Mucosa of descending colon (tissue), 3 donors: ENCODE data around the gene ELAVL1. TPM values are rescaled to one million over a fixed set of nuclear protein-coding genes. Genes with fewer than 3 reads are reported as not detected.
A peak's percentile ranks its signal among the peaks of the same experiment; 100 is the strongest.

Source experiments
- ATAC-seq: fragments of 200-7000 bp; cut with Tn5 transposase; one replicate; pipeline ENCODE4 v1.9.1; 2020; ENCODE audit warnings: mild to moderate bottlenecking, moderate library complexity
- DNase-seq, 3 donors: peaks; one replicate each; pipeline ENCODE4 v3.0.0-alpha.2; 2020
- H3K36me3 ChIP-seq: fragments of 200-600 bp; one replicate; pipeline ENCODE4 v1.8.0; 2021; ENCODE audit warnings: low read depth, mild to moderate bottlenecking
- H3K4me1 ChIP-seq: fragments of 200-600 bp; one replicate; pipeline ENCODE4 v1.8.0; 2021; ENCODE audit warnings: low read depth, mild to moderate bottlenecking
- H3K4me3 ChIP-seq: fragments of 200-600 bp; one replicate; pipeline ENCODE4 v1.8.0; 2021; ENCODE audit warnings: mild to moderate bottlenecking
- H3K9me3 ChIP-seq: fragments of 200-600 bp; one replicate; pipeline ENCODE4 v1.8.0; 2021; ENCODE audit warnings: mild to moderate bottlenecking
- CTCF ChIP-seq: fragments of 200-600 bp; IDR thresholded peaks from one replicate; pipeline ENCODE4 v1.8.0; 2022; ENCODE audit warnings: antibody characterized with exemption, mild to moderate bottlenecking
- intact Hi-C, 2 donors: fragments of 100-400 bp; cut with DNase I in 1 of 2; cut with micrococcal nuclease in 1 of 2; formaldehyde crosslinking; loops; one replicate each; pipeline versions ENCODE4 v1.11.0 to v1.11.1; 2022; cut with DNase I, micrococcal nuclease
- total RNA-seq, 3 donors: library from RNA; stranded (reverse); fragmentation: NEBNext Ultra II Directional in 2 of 3; extraction: Animal tissue kit (Norgen Biotek cat#: 25700) in 2 of 3; gene quantifications; one replicate each; pipeline versions ENCODE4 v1.2.1 to v1.2.4, GENCODE V29; 2021 to 2023
- donor health status: DM: no; HTN: no; CAD: no; lungs with moderate emphysema.
- donor health status: DM: no; HTN: no; CAD: no.
- donor health status: DM: no; HTN: yes; CAD: no.

The ELAVL1 gene
- total RNA-seq, 3 donors from 2014 or later: 43.9 to 63.9 (median 58.7) TPM

DNA sequence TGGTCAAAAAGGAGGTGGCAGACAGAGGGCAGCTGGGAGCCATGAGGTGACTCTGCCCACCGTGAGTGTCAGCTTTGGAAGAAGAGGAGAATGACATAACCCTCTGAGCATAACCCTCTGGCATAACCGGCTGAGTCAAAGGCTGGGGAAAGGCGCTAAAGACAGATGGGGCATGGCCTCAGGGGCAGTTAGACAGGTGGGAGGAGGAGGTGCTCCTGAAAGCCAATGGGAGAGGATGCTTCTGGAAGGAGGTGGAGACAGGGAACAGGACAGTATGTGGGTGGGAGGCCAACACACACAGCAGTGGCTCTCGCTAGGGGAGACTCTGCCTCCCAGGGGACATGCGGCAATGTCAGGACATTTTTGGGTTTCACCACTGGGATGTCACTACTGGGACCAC lies 17.1 kb downstream of the ELAVL1 start:
- no peak overlapping the region for H3K4me3 ChIP-seq

DNA sequence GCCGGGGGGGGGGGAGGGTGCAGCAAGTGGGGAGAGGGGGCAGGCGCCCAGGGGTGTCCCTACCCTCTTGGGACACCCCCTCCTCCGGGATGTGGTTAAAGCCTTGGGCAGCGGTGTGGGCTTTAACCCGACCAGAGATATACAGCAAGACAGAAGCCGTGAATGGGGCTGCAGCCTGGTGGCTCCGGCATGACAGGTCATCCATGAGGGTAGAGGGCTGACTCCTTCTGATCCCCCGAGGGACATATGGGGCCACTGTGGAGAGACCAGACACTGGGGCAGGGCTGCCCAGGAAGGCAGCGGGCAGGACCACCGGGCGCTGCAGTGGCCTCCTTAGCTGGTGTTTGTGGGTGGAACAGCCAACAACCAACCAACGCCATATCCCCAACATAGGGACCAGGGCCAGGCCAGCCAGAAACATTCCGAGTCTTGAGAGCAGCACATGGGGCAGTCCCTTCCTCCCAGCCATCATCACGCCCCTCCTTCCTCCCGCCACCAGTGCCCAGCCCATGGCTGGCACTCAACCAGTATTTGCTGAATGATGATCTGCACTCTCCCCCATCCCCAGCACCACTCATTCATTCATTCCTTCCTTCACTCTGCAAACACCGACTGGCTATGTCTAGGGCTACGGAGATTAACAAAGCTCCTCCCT lies 18.2 kb downstream of the ELAVL1 start:
- no peak for TF ChIP-seq CTCF
- Histone ChIP-seq H3K4me1 (no peaks in the 10 kb centered on the region), H3K9me3 (no peaks in the 10 kb centered on the region), H3K36me3 (no peaks in the 10 kb centered on the region), H3K4me3 (no peak overlapping the region)
- peak in 1 of 3 donors; percentile 37 for DNase-seq
- no peak for ATAC-seq
- intact Hi-C loops: no loop called here

More for the DNA sequence above, 17.1 kb downstream of the ELAVL1 start:
- no peak for TF ChIP-seq CTCF
- Histone ChIP-seq H3K4me1 (no peaks in the 10 kb centered on the region), H3K36me3 (no peaks in the 10 kb centered on the region), H3K9me3 (no peaks in the 10 kb centered on the region)
- intact Hi-C loops: no loop called here
- no peak for DNase-seq
- ATAC-seq: no peak

DNA sequence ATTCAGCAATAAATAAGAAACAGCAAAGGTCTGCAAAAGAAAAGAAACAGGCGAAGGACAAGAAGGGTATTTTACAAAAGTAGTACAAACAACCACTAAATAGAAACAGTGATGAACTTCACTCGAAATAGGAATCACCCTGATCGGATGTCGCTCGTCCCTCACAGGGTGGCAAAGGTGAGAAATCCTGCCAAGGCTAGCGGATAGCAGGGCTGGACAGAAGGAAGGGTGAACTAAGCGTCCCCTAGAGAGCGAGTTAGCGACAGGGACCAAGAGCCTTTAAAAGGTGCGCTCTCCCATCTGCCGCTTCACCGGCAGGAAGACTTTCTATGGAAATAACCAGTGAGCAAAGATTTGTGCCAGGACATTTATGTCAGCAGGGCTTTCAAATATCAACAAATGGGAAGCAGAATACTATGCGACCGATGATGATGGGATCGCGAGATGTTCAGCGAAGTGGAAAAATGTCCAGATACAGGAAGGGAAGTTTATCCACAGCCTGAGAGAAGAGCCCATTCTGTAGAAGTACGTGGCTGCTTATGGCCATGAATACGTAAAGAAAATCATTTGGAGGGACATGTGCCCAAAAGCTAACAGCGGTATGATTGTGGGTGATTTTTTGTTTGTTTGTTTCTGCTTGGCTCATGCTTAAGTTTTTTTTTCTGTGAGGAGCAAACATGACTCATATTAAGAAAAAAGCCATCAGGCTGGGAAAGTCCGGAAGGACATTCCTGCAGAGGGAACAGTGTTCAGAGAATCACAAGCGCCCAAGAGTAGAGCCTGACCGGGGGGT lies 18.9 kb downstream of the ELAVL1 start:
- no peaks in the 10 kb centered on the region for H3K9me3 ChIP-seq
- H3K36me3 ChIP-seq: no peaks in the 10 kb centered on the region
- intact Hi-C loops: no loop called here
- DNase-seq (no peak), ATAC-seq (no peak)
- H3K4me1 ChIP-seq: no peaks in the 10 kb centered on the region
- TF ChIP-seq CTCF: no peak
- no peak overlapping the region for H3K4me3 ChIP-seq

- H3K9me3 ChIP-seq: no peaks in the 10 kb centered on the region
- DNase-seq (no peak), ATAC-seq (no peak)
- H3K4me1 ChIP-seq: no peaks in the 10 kb centered on the region
- intact Hi-C loops: no loop called here
- H3K4me3 ChIP-seq: no peak overlapping the region
- no peak for TF ChIP-seq CTCF
- peaks cover 1% of the 10 kb centered on the region for H3K36me3 ChIP-seq
Observed at GRCh38 chr19:7985481-7985911, 19.9 kb downstream of the ELAVL1 start.

GRCh38 chr19:7983995-7984837 lies 21.2 kb downstream of the ELAVL1 start:
- DNase-seq (peak in 1 of 3 donors; percentile 31), ATAC-seq (no peak)
- TF ChIP-seq CTCF: no peak
- peaks cover 4% of the 10 kb centered on the region for H3K36me3 ChIP-seq
- H3K9me3 ChIP-seq: no peaks in the 10 kb centered on the region
- H3K4me1 ChIP-seq: no peaks in the 10 kb centered on the region
- H3K4me3 ChIP-seq: no peak overlapping the region
- intact Hi-C loops: no loop called here
